Gastrocnemius medialis (tissue), 4 donors: ENCODE results near the gene MBOAT7.

Experiments
- POLR2A ChIP-seq, 2 donors: fragments of 450-650 bp; IDR thresholded peaks; one replicate each; pipeline ENCODE4 v1.6.1; 2017; ENCODE audit warnings: antibody characterized with exemption in 2 of 2, mild to moderate bottlenecking in 2 of 2, moderate library complexity in 2 of 2
- TF ChIP-seq, protein P1 (sequence below), 5 experiments: fragments of 450-650 bp in 3 of 5; fragments of 200-600 bp in 2 of 5; sonication (generic) in 2 of 5; IDR thresholded peaks in 4 of 5; conservative IDR thresholded peaks in 1 of 5; 1 replicate in 4 of 5; 2 replicates in 1 of 5; pipeline ENCODE4 v1.5.1; 2016 to 2019; ENCODE audit warnings: antibody characterized with exemption in 5 of 5, mild to moderate bottlenecking in 3 of 5, moderate library complexity in 3 of 5

DNA sequence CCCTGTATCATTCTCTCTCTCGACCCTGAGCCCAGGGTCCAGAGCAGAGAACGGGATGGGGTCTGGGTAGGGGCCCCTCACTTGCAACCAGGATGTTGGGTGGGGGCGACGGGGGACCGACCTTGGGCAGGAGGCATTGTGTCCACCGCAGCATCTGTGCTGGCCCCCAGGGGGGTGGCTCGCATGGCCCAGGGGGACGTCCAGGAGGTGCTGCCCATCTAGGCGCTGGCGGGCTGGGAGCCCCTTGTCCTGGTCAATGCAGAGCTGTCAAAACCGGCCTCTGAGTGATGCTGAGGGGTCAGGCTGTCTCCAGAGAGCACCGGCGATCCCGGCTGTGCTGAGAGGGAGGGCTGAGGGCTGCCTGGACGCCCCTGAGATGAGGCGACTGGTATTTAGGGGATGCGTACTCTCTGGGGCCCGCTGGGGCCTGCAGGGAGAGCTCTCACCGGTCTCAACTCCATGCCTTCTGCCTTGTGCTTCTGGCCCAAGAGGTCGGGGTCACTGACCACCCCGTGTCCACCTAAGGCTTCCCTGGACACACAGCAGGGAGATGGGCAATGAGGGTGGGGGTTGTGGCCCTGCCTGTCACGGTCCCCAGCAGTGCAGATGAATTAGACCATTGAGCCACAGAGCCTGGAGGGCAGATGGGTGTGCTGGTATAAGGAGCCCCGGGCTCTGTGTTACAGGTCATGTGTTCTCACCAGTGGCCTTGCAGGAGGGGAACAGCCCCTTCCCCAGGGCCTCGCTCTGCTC lies 19.9 kb upstream of the MBOAT7 start:
- TF ChIP-seq, protein P1, sequence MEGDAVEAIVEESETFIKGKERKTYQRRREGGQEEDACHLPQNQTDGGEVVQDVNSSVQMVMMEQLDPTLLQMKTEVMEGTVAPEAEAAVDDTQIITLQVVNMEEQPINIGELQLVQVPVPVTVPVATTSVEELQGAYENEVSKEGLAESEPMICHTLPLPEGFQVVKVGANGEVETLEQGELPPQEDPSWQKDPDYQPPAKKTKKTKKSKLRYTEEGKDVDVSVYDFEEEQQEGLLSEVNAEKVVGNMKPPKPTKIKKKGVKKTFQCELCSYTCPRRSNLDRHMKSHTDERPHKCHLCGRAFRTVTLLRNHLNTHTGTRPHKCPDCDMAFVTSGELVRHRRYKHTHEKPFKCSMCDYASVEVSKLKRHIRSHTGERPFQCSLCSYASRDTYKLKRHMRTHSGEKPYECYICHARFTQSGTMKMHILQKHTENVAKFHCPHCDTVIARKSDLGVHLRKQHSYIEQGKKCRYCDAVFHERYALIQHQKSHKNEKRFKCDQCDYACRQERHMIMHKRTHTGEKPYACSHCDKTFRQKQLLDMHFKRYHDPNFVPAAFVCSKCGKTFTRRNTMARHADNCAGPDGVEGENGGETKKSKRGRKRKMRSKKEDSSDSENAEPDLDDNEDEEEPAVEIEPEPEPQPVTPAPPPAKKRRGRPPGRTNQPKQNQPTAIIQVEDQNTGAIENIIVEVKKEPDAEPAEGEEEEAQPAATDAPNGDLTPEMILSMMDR (IDR thresholded peaks at IDR 0.05 in 4 of 5, conservative IDR thresholded peaks at IDR 0.05 in 1 of 5): no peak
- TF ChIP-seq POLR2A (IDR thresholded peaks at IDR 0.05): no peak
